HEK293 (cell line): Measurements from ENCODE around the gene TAAR1.

Experiments
- CTCF ChIA-PET: fragments of 350-600 bp; formaldehyde crosslinking; extraction: SDS; loops from one replicate; lab custom pipeline; 2021; ENCODE audit warnings: antibody characterized with exemption; lab: Yijun Ruan, JAX
- POLR2A ChIA-PET: fragments of 300-600 bp; formaldehyde crosslinking; extraction: SDS; loops from one replicate; lab custom pipeline; 2020; ENCODE audit warnings: antibody characterized with exemption, inconsistent platforms; lab: Yijun Ruan, JAX
- H3K27ac ChIP-seq: fragments of 200-500 bp; sonication (Bioruptor generic); 2 replicates; pipeline ENCODE4 v1.5.1; 2014; ENCODE audit warnings: low read depth, low read length, control low read depth, inconsistent platforms; ENCODE audit errors: extremely low read depth
- H3K36me3 ChIP-seq, 2 experiments: fragments of 200-500 bp in 1 of 2; sonication (Bioruptor generic) in 1 of 2; 1 replicate in 1 of 2; 2 replicates in 1 of 2; pipeline ENCODE4 v1.5.1; 2014 to 2017; ENCODE audit warnings: inconsistent platforms in 2 of 2, low read length in 2 of 2; ENCODE audit not compliant: control insufficient read depth in 2 of 2, insufficient read depth in 1 of 2
- H3K4me1 ChIP-seq: fragments of 200-500 bp; sonication (Bioruptor generic); 2 replicates; pipeline ENCODE4 v1.5.1; 2014; ENCODE audit warnings: mild to moderate bottlenecking, low read length, inconsistent platforms; ENCODE audit not compliant: control insufficient read depth, insufficient read depth
- H3K4me3 ChIP-seq: 2 replicates; pipeline ENCODE4 v1.5.1; 2011; ENCODE audit warnings: low read depth, mild to moderate bottlenecking, control low read depth, low read length, moderate library complexity
- H3K9me3 ChIP-seq: fragments of 200-500 bp; sonication (Bioruptor generic); 2 replicates; pipeline ENCODE4 v1.5.1; 2014; ENCODE audit warnings: low read depth, low read length, inconsistent platforms; ENCODE audit not compliant: control insufficient read depth, insufficient read depth
- BCL11B ChIP-seq: fragments of 450-650 bp; formaldehyde crosslinking; IDR thresholded peaks from 2 replicates; pipeline ENCODE4 v1.5.1; 2016; ENCODE audit warnings: low read depth, missing biosample characterization, missing genetic modification characterization
- HOXC10 ChIP-seq: sonication (generic); formaldehyde crosslinking; IDR thresholded peaks from 2 replicates; pipeline ENCODE4 v1.8.1; 2023; ENCODE audit warnings: mild to moderate bottlenecking, missing genetic modification reagents
- KLF1 ChIP-seq: fragments of 450-650 bp; formaldehyde crosslinking; IDR thresholded peaks from 2 replicates; pipeline ENCODE4 v1.5.1; 2016; ENCODE audit warnings: missing biosample characterization, missing genetic modification characterization
- KLF7 ChIP-seq: fragments of 450-650 bp; formaldehyde crosslinking; IDR thresholded peaks from 2 replicates; pipeline ENCODE4 v1.5.1; 2016; ENCODE audit warnings: missing biosample characterization, missing genetic modification characterization, borderline replicate concordance
- KLF9 ChIP-seq: fragments of 450-650 bp; formaldehyde crosslinking; IDR thresholded peaks from 2 replicates; pipeline ENCODE4 v1.5.1; 2016; ENCODE audit warnings: missing biosample characterization, missing genetic modification characterization, low read depth
- SCRT1 ChIP-seq: fragments of 450-650 bp; formaldehyde crosslinking; IDR thresholded peaks from 2 replicates; pipeline ENCODE4 v1.5.1; 2016; ENCODE audit warnings: missing biosample characterization, missing genetic modification characterization, borderline replicate concordance
- TCF7L2 ChIP-seq: IDR thresholded peaks from 2 replicates; pipeline ENCODE4 v1.6.1; 2011; ENCODE audit warnings: low read depth, mild to moderate bottlenecking, inconsistent platforms, low read length, moderate library complexity, borderline replicate concordance
- TRIM28 ChIP-seq: IDR thresholded peaks from 2 replicates; pipeline ENCODE4 v1.6.1; 2011; ENCODE audit warnings: low read length, control low read depth, borderline replicate concordance
- ZBTB17 ChIP-seq: fragments of 450-650 bp; formaldehyde crosslinking; IDR thresholded peaks from 2 replicates; pipeline ENCODE4 v1.5.1; 2016; ENCODE audit warnings: missing biosample characterization, missing genetic modification characterization
- ZIC2 ChIP-seq: fragments of 450-650 bp; formaldehyde crosslinking; IDR thresholded peaks from 2 replicates; pipeline ENCODE4 v1.5.1; 2016; ENCODE audit warnings: missing biosample characterization, missing genetic modification characterization
- ZNF157 ChIP-seq: fragments of 450-650 bp; formaldehyde crosslinking; IDR thresholded peaks from 2 replicates; pipeline ENCODE4 v1.5.1; 2016; ENCODE audit warnings: missing biosample characterization, missing genetic modification characterization
- ZNF169 ChIP-seq: fragments of 450-650 bp; formaldehyde crosslinking; IDR thresholded peaks from 2 replicates; pipeline ENCODE4 v1.5.1; 2016; ENCODE audit warnings: missing biosample characterization, missing genetic modification characterization
- ZNF175 ChIP-seq: fragments of 450-650 bp; formaldehyde crosslinking; IDR thresholded peaks from 2 replicates; pipeline ENCODE4 v1.5.1; 2016; ENCODE audit warnings: missing biosample characterization, missing genetic modification characterization
- ZNF24 ChIP-seq: fragments of 450-650 bp; formaldehyde crosslinking; IDR thresholded peaks from 2 replicates; pipeline ENCODE4 v1.5.1; 2016; ENCODE audit warnings: missing biosample characterization, missing genetic modification characterization
- ZNF354C ChIP-seq: fragments of 450-650 bp; formaldehyde crosslinking; IDR thresholded peaks from 2 replicates; pipeline ENCODE4 v1.5.1; 2016; ENCODE audit warnings: missing biosample characterization, missing genetic modification characterization, low read depth, borderline replicate concordance
- ZNF394 ChIP-seq: fragments of 450-650 bp; formaldehyde crosslinking; IDR thresholded peaks from 2 replicates; pipeline ENCODE4 v1.5.1; 2016; ENCODE audit warnings: missing biosample characterization, missing genetic modification characterization, mild to moderate bottlenecking, moderate library complexity, borderline replicate concordance
- ZNF521 ChIP-seq: fragments of 450-650 bp; formaldehyde crosslinking; IDR thresholded peaks from 2 replicates; pipeline ENCODE4 v1.5.1; 2017; ENCODE audit warnings: missing biosample characterization, mild to moderate bottlenecking, missing genetic modification characterization
- ZNF544 ChIP-seq: fragments of 450-650 bp; formaldehyde crosslinking; IDR thresholded peaks from 2 replicates; pipeline ENCODE4 v1.5.0; 2017; ENCODE audit warnings: missing biosample characterization, missing genetic modification characterization
- ZNF580 ChIP-seq: fragments of 450-650 bp; formaldehyde crosslinking; IDR thresholded peaks from 2 replicates; pipeline ENCODE4 v1.5.1; 2016; ENCODE audit warnings: missing biosample characterization, missing genetic modification characterization
- ZNF707 ChIP-seq: fragments of 450-650 bp; formaldehyde crosslinking; IDR thresholded peaks from 2 replicates; pipeline ENCODE4 v1.5.1; 2016; ENCODE audit warnings: missing biosample characterization, missing genetic modification characterization
- ZNF768 ChIP-seq: fragments of 450-650 bp; formaldehyde crosslinking; IDR thresholded peaks from 2 replicates; pipeline ENCODE4 v1.5.1; 2018; ENCODE audit warnings: missing biosample characterization, mild to moderate bottlenecking, missing genetic modification characterization
- ZNF785 ChIP-seq: fragments of 450-650 bp; formaldehyde crosslinking; IDR thresholded peaks from 2 replicates; pipeline ENCODE4 v1.5.1; 2016; ENCODE audit warnings: missing biosample characterization, missing genetic modification characterization

The TAAR1 gene

DNA sequence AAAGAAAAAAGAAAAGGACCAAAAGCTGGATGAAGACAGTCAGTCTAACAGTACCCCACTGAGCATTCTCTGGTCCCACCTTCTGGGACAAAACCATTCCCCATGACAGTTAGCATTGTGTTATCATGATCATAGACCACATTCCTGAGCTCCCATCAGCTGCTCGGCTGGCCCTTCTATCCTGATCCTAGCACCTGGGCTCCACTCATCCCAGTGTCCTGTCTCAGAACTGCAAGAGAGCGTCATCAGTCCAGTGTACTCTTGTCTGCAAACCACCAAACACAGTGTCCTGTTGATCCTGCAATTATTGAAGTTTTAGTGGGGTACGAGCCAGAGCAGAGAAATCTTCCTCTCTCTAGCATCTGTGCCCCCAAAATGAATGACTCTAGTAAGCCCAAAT, 16.0 kb upstream of the TAAR1 start:
- Histone ChIP-seq H3K4me3 (no peak overlapping the region), H3K4me1 (no peaks in the 10 kb centered on the region), H3K27ac (no peak overlapping the region), H3K9me3 (no peaks in the 10 kb centered on the region), H3K36me3 (no peaks in the 10 kb centered on the region)
- TF ChIP-seq ZBTB17 (peak; percentile 42), ZNF768 (tag by site-specific recombination) (no peak)
- CTCF ChIA-PET = interaction anchor here (0.6 to 1.0 kb wide), 3 partner anchors 13 to 307 kb away, joined by 3 to 4 read pairs (median 3); no protein-coding TSS in a partner anchor
- POLR2A ChIA-PET = no interaction called here

GRCh38 chr6:132673376-132674094, 14.6 kb upstream of the TAAR1 start:
- H3K4me1 ChIP-seq = no peaks in the 10 kb centered on the region
- ChIA-PET CTCF (interaction anchor here (0.6 to 1.6 kb wide), 5 partner anchors 11 to 125 kb away, joined by 3 to 6 read pairs (median 3); partner anchors contain the start of gene SLC18B1), POLR2A (no interaction called here)

GRCh38 chr6:132671295-132671694, 12.3 kb upstream of the TAAR1 start:
- ChIA-PET POLR2A (no interaction called here), CTCF (interaction anchor here (0.7 to 3.8 kb wide), 7 partner anchors 14 to 778 kb away, joined by 3 to 62 read pairs (median 6); partner anchors contain the start of gene VNN1)
- no peak overlapping the region for H3K4me3 ChIP-seq
- no peaks in the 10 kb centered on the region for H3K4me1 ChIP-seq
- no peak for TF ChIP-seq ZNF580 (tag by site-specific recombination)
- no peak overlapping the region for H3K27ac ChIP-seq
- no peaks in the 10 kb centered on the region for H3K9me3 ChIP-seq
- H3K36me3 ChIP-seq = no peaks in the 10 kb centered on the region

More at GRCh38 chr6:132673376-132674094, 14.6 kb upstream of the TAAR1 start:
- Histone ChIP-seq H3K27ac (no peak overlapping the region), H3K4me3 (no peak overlapping the region), H3K9me3 (no peaks in the 10 kb centered on the region), H3K36me3 (no peaks in the 10 kb centered on the region)
- TF ChIP-seq ZNF521 (tag by site-specific recombination) (no peak), ZNF169 (no peak), ZNF544 (no peak), BCL11B (tag by site-specific recombination) (no peak), KLF1 (no peak), ZNF394 (no peak), ZIC2 (tag by site-specific recombination) (no peak), TRIM28 (no peak), TCF7L2 (no peak), ZNF707 (tag by site-specific recombination) (no peak), KLF9 (tag by site-specific recombination) (no peak), ZNF354C (tag by site-specific recombination) (no peak), ZNF785 (tag by site-specific recombination) (no peak), SCRT1 (no peak), KLF7 (tag by site-specific recombination) (no peak), ZNF24 (no peak), ZNF157 (no peak), ZNF175 (no peak), HOXC10 (CRISPR knock-in tag) (no peak)
